H1 (cell line): ENCODE results near the gene ISOC1. TPM values are rescaled to one million over a fixed set of nuclear protein-coding genes. Genes with fewer than 3 reads are reported as not detected.

Experiments
- CHD2 ChIP-seq: IDR thresholded peaks from 2 replicates; pipeline ENCODE4 v1.6.1; 2012; ENCODE audit warnings: low read length, improper control_type of control experiment
- RXRA ChIP-seq: IDR thresholded peaks from 2 replicates; pipeline ENCODE4 v1.6.1; 2011; ENCODE audit warnings: low read depth, mild to moderate bottlenecking, low read length, moderate library complexity; ENCODE audit not compliant: insufficient read depth
- SRF ChIP-seq: IDR thresholded peaks from 2 replicates; pipeline ENCODE4 v1.6.1; 2011; ENCODE audit warnings: mild to moderate bottlenecking, low read depth, low read length, moderate library complexity
- polyA plus RNA-seq, 7 experiments: library from polyadenylated mRNA; depleted of rRNA in 3 of 7; stranded (reverse) in 5 of 7; unstranded in 2 of 7; fragments of >200 nt in 5 of 7; fragments of 200-250 nt in 2 of 7; gene quantifications; 1 replicate in 5 of 7; 2 replicates in 1 of 7; 4 replicates in 1 of 7; pipeline versions ENCODE4 v1.2.1 to v1.2.3, GENCODE V29; 2011 to 2013; ENCODE audit warnings: missing spikeins in 2 of 7, mixed read lengths in 2 of 7
- total RNA-seq: library from RNA; stranded (reverse); fragmentation: NEBNext Ultra II Directional; extraction: Animal tissue kit (Norgen Biotek cat#: 25700); gene quantifications from 2 replicates; pipeline ENCODE4 v1.2.1, GENCODE V29; 2021

Gene ISOC1
- total and polyA plus RNA-seq, 2 of the 8 experiments (the other 6 are each of a cell fraction or from before 2014, with no cell fraction given): 27.7 to 34.9 TPM

DNA sequence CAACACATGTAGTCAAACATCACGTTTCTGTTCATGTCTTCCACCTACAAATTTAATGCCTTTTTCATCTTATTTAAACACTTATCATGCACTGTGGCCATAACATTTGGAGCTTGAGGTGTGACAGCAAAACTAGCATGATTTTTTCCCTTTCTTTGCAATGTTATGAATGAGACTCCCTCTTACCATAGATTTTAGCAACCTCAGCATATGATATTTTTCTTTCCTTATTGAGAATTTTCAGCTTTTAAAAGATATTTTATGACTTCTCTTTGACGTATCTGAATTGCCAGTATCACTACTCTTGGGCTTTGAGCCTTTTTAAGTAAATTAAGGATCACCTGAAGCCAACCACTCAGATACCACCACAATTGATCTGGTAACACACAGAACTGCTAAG, 32.7 kb upstream of the ISOC1 start (continued):
- TF ChIP-seq RXRA (no peak), SRF (no peak), CHD2 (no peak)
